H1 (cell line): ENCODE data around the gene GTF3C5. TPM values are rescaled to one million over a fixed set of nuclear protein-coding genes. Genes with fewer than 3 reads are reported as not detected.

Experiments
- CTCF ChIA-PET: fragments of 300-600 bp; sonication (Branson Sonifier 250); formaldehyde crosslinking; loops from one replicate; lab custom pipeline; 2021; ENCODE audit not compliant: partially characterized antibody; lab: Charles Lee
- POLR2A ChIA-PET: fragments of 300-600 bp; sonication (Branson Sonifier 250); formaldehyde crosslinking; loops from one replicate; lab custom pipeline; 2021; ENCODE audit warnings: inconsistent platforms; ENCODE audit not compliant: partially characterized antibody; lab: Charles Lee
- DNase-seq, 2 experiments: peaks; one replicate each; pipeline versions ENCODE4 v3.0.0 to v3.0.0-alpha.2; 2010 to 2022; ENCODE audit warnings: low spot score in 2 of 2, low read depth in 1 of 2, mixed read lengths in 1 of 2
- FAIRE-seq: peaks from 2 replicates; lab custom pipeline; 2011; peaks lifted over from hg19 to GRCh38; lab: Jason Lieb, UNC
- H2AFZ ChIP-seq: 2 replicates; pipeline ENCODE4 v1.8.1; 2012; ENCODE audit warnings: low read length, inconsistent platforms
- H2AK5ac ChIP-seq: 2 replicates; pipeline ENCODE4 v1.6.1; 2013; ENCODE audit warnings: low read depth, low read length
- H2BK120ac ChIP-seq: replicated peaks from 2 replicates; pipeline ENCODE3; 2013; ENCODE audit warnings: low read depth, low read length, inconsistent platforms
- H2BK12ac ChIP-seq: 2 replicates; pipeline ENCODE4 v1.6.1; 2013; ENCODE audit warnings: low read depth, low read length
- H2BK15ac ChIP-seq: 2 replicates; pipeline ENCODE4 v1.6.1; 2013; ENCODE audit warnings: low read length
- H2BK20ac ChIP-seq: 2 replicates; pipeline ENCODE4 v1.6.1; 2013; ENCODE audit warnings: low read length
- H2BK5ac ChIP-seq: 2 replicates; pipeline ENCODE4 v1.6.1; 2013; ENCODE audit warnings: low read depth, low read length
- H3K14ac ChIP-seq: 2 replicates; pipeline ENCODE4 v1.6.1; 2013; ENCODE audit warnings: inconsistent platforms; ENCODE audit not compliant: insufficient read length
- H3K18ac ChIP-seq: 2 replicates; pipeline ENCODE4 v1.6.1; 2013; ENCODE audit warnings: low read length; ENCODE audit errors: extremely low read depth
- H3K23ac ChIP-seq: 2 replicates; pipeline ENCODE4 v1.6.1; 2013; ENCODE audit warnings: inconsistent platforms; ENCODE audit not compliant: insufficient read length
- H3K23me2 ChIP-seq: 2 replicates; pipeline ENCODE4 v1.6.1; 2013; ENCODE audit warnings: low read depth, low read length
- H3K27ac ChIP-seq: 2 replicates; pipeline ENCODE4 v1.6.1; 2011; ENCODE audit warnings: low read depth, low read length, inconsistent platforms
- H3K27me3 ChIP-seq, 4 experiments: replicated peaks in 1 of 4; 1 replicate in 1 of 4; 2 replicates in 3 of 4; pipeline versions ENCODE4 v1.6.1 to v1.8.1; 2011 to 2013; ENCODE audit warnings: low read length in 3 of 4, mild to moderate bottlenecking in 3 of 4, inconsistent platforms in 2 of 4, mixed read lengths in 2 of 4, moderate library complexity in 1 of 4; ENCODE audit not compliant: control insufficient read depth in 3 of 4, insufficient read depth in 3 of 4; ENCODE audit errors: extremely low read depth in 1 of 4
- H3K36me3 ChIP-seq, 4 experiments: 2 replicates each; pipeline versions ENCODE4 v1.6.1 to v1.8.1; 2011 to 2013; ENCODE audit warnings: mild to moderate bottlenecking in 4 of 4, low read length in 3 of 4, moderate library complexity in 2 of 4, control low read depth in 1 of 4, inconsistent platforms in 1 of 4; ENCODE audit not compliant: insufficient read depth in 4 of 4, control insufficient read depth in 2 of 4
- H3K4ac ChIP-seq: replicated peaks from 2 replicates; pipeline ENCODE3; 2013; ENCODE audit warnings: low read length, low read depth, mixed read lengths, inconsistent platforms; ENCODE audit not compliant: insufficient read length
- H3K4me1 ChIP-seq, 4 experiments: replicated peaks in 1 of 4; 1 replicate in 1 of 4; 2 replicates in 3 of 4; pipeline versions ENCODE4 v1.6.1 to v1.8.1; 2011 to 2013; ENCODE audit warnings: low read length in 3 of 4, inconsistent platforms in 2 of 4, mixed read lengths in 1 of 4; ENCODE audit not compliant: insufficient read depth in 4 of 4, control insufficient read depth in 3 of 4
- H3K4me2 ChIP-seq, 2 experiments: 2 replicates each; pipeline versions ENCODE4 v1.6.1 to v1.8.1; 2011 to 2013; ENCODE audit warnings: low read depth in 2 of 2, low read length in 2 of 2, control low read depth in 1 of 2, inconsistent platforms in 1 of 2, mild to moderate bottlenecking in 1 of 2; ENCODE audit not compliant: insufficient read depth in 1 of 2
- H3K4me3 ChIP-seq, 4 experiments: fragments of 200-600, 300-600 bp in 1 of 4; sonication (generic), shearing (Covaris generic), sonication (Bioruptor Twin) in 1 of 4; 2 replicates each; pipeline versions ENCODE4 v1.5.1 to v1.8.1; 2011 to 2016; ENCODE audit warnings: low read length in 4 of 4, low read depth in 3 of 4, control low read depth in 2 of 4, inconsistent platforms in 2 of 4, mild to moderate bottlenecking in 2 of 4, mixed read lengths in 1 of 4, moderate library complexity in 1 of 4; ENCODE audit not compliant: insufficient read depth in 2 of 4; ENCODE audit errors: extremely low read depth in 1 of 4
- H3K56ac ChIP-seq: replicated peaks from 2 replicates; pipeline ENCODE3; 2013; ENCODE audit warnings: low read depth, mild to moderate bottlenecking, mixed read lengths, low read length, inconsistent platforms; ENCODE audit not compliant: insufficient read length
- H3K79me1 ChIP-seq: 2 replicates; pipeline ENCODE4 v1.6.1; 2013; ENCODE audit warnings: low read depth, low read length, control low read depth
- H3K79me2 ChIP-seq, 2 experiments: 2 replicates each; pipeline versions ENCODE4 v1.6.1 to v1.8.1; 2012 to 2013; ENCODE audit warnings: low read length in 2 of 2, mild to moderate bottlenecking in 2 of 2, inconsistent platforms in 1 of 2; ENCODE audit not compliant: insufficient read depth in 2 of 2, control insufficient read depth in 1 of 2
- H3K9ac ChIP-seq, 4 experiments: replicated peaks in 1 of 4; 1 replicate in 1 of 4; 2 replicates in 3 of 4; pipeline versions ENCODE4 v1.6.1 to v1.8.1; 2011 to 2013; ENCODE audit warnings: low read depth in 3 of 4, low read length in 3 of 4, control low read depth in 2 of 4, mild to moderate bottlenecking in 2 of 4, moderate library complexity in 2 of 4, inconsistent platforms in 1 of 4; ENCODE audit errors: extremely low read depth in 1 of 4
- H3K9me3 ChIP-seq, 2 experiments: 2 replicates each; pipeline versions ENCODE4 v1.6.1 to v1.8.1; 2012 to 2013; ENCODE audit warnings: mild to moderate bottlenecking in 2 of 2, moderate library complexity in 2 of 2, control low read depth in 1 of 2, inconsistent platforms in 1 of 2, low read depth in 1 of 2, low read length in 1 of 2, mixed read lengths in 1 of 2; ENCODE audit not compliant: insufficient read depth in 2 of 2
- H4K20me1 ChIP-seq, 2 experiments: replicated peaks in 1 of 2; 2 replicates each; pipeline versions ENCODE3 to v1.8.1; 2011 to 2013; ENCODE audit warnings: inconsistent platforms in 2 of 2, low read length in 2 of 2, mild to moderate bottlenecking in 1 of 2; ENCODE audit not compliant: insufficient read depth in 2 of 2, control insufficient read depth in 1 of 2
- H4K5ac ChIP-seq: 2 replicates; pipeline ENCODE4 v1.6.1; 2013; ENCODE audit warnings: low read length, low read depth, mixed read lengths, inconsistent platforms; ENCODE audit not compliant: insufficient read length
- H4K8ac ChIP-seq: 2 replicates; pipeline ENCODE4 v1.8.0; 2013; ENCODE audit warnings: mild to moderate bottlenecking, moderate library complexity, low read length, inconsistent platforms; ENCODE audit not compliant: insufficient read depth; ENCODE audit errors: extremely low read depth
- H4K91ac ChIP-seq: replicated peaks from 2 replicates; pipeline ENCODE3; 2013; ENCODE audit warnings: low read length, mixed read lengths, inconsistent platforms; ENCODE audit not compliant: insufficient read length
- BACH1 ChIP-seq: IDR thresholded peaks from 2 replicates; pipeline ENCODE4 v1.6.1; 2012; ENCODE audit warnings: low read length, improper control_type of control experiment
- CHD1 ChIP-seq: IDR thresholded peaks from 2 replicates; pipeline ENCODE4 v1.6.1; 2012; ENCODE audit warnings: low read depth, low read length, improper control_type of control experiment
- EZH2 ChIP-seq: fragments of 200-600 bp; sonication (generic); IDR thresholded peaks from 2 replicates; pipeline ENCODE4 v1.7.1; 2012; ENCODE audit warnings: low read depth, mild to moderate bottlenecking, moderate library complexity, low read length, inconsistent platforms; ENCODE audit not compliant: severe bottlenecking
- FOSL1 ChIP-seq: IDR thresholded peaks from 2 replicates; pipeline ENCODE4 v1.6.1; 2011; ENCODE audit warnings: mild to moderate bottlenecking, low read depth, low read length, moderate library complexity; ENCODE audit not compliant: insufficient read depth
- JUN ChIP-seq: IDR thresholded peaks from 2 replicates; pipeline ENCODE4 v1.6.1; 2011; ENCODE audit warnings: low read depth, mild to moderate bottlenecking, improper control_type of control experiment, low read length
- KDM4A ChIP-seq: IDR thresholded peaks from one replicate; pipeline ENCODE4 v1.7.1; 2012; ENCODE audit warnings: low read depth, mild to moderate bottlenecking, moderate library complexity, low read length, inconsistent platforms; ENCODE audit not compliant: severe bottlenecking
- PHF8 ChIP-seq: fragments of 200-600 bp; sonication (generic); conservative IDR thresholded peaks from 2 replicates; pipeline ENCODE4 v1.7.1; 2012; ENCODE audit warnings: low read depth, mild to moderate bottlenecking, inconsistent platforms, low read length, moderate library complexity
- POLR2AphosphoS5 ChIP-seq: IDR thresholded peaks from 2 replicates; pipeline ENCODE4 v1.6.1; 2011; ENCODE audit warnings: low read depth, low read length
- SAP30 ChIP-seq: fragments of 300-600 bp; sonication (generic); IDR thresholded peaks from 2 replicates; pipeline ENCODE4 v1.7.1; 2012; ENCODE audit warnings: low read length, moderate library complexity, mild to moderate bottlenecking, inconsistent platforms; ENCODE audit not compliant: insufficient read depth, insufficient replicate concordance
- WGBS, 2 experiments: shearing (Covaris generic) in 1 of 2; methylation state at CpG; one replicate each; pipeline versions ENCODE4 v1.1.6 to v1.1.7; 2013 to 2015; ENCODE audit warnings: low lambda C conversion rate in 2 of 2, mixed read lengths in 2 of 2, inconsistent platforms in 1 of 2, low coverage in 1 of 2, missing lambda C conversion rate in 1 of 2; ENCODE audit not compliant: insufficient replicate concordance in 2 of 2, insufficient coverage in 1 of 2, insufficient read length in 1 of 2; ENCODE audit errors: extremely low coverage in 1 of 2, missing lambda C conversion rate in 1 of 2; 5-methylcytosine and 5-hydroxymethylcytosine counted together
- polyA plus RNA-seq, 7 experiments: library from polyadenylated mRNA; depleted of rRNA in 3 of 7; stranded (reverse) in 5 of 7; unstranded in 2 of 7; fragments of >200 nt in 5 of 7; fragments of 200-250 nt in 2 of 7; gene quantifications; 1 replicate in 5 of 7; 2 replicates in 1 of 7; 4 replicates in 1 of 7; pipeline versions ENCODE4 v1.2.1 to v1.2.3, GENCODE V29; 2011 to 2013; ENCODE audit warnings: missing spikeins in 2 of 7, mixed read lengths in 2 of 7
- total RNA-seq: library from RNA; stranded (reverse); fragmentation: NEBNext Ultra II Directional; extraction: Animal tissue kit (Norgen Biotek cat#: 25700); gene quantifications from 2 replicates; pipeline ENCODE4 v1.2.1, GENCODE V29; 2021

Gene GTF3C5
- total and polyA plus RNA-seq, 2 of the 8 experiments (the other 6 are each of a cell fraction or from before 2014, with no cell fraction given): 78.7 to 87.1 TPM

- POLR2A ChIA-PET: no interaction called here
- Histone ChIP-seq H3K27ac (no peak overlapping the region), H3K4me3 (no peak overlapping the region), H2BK5ac (no peak overlapping the region), H3K79me2 (peaks cover 2 to 8% of the 10 kb centered on the region in 2 experiments), H3K4ac (no peak overlapping the region), H3K9me3 (no peaks in the 10 kb centered on the region), H4K5ac (no peak overlapping the region), H3K23me2 (peaks cover 4% of the 10 kb centered on the region; the same call in 1 of the 2 replicates), H3K36me3 (no peaks in the 10 kb centered on the region), H2BK12ac (no peak overlapping the region), H2BK15ac (no peak overlapping the region), H4K8ac (no peak overlapping the region), H3K79me1 (peaks cover 3% of the 10 kb centered on the region; the same call in 1 of the 2 replicates), H3K4me2 (no peak overlapping the region), H4K91ac (no peak overlapping the region), H2BK120ac (no peak overlapping the region), H4K20me1 (peaks cover 0 to under 1% of the 10 kb centered on the region in 2 experiments), H2AFZ (no peak overlapping the region), H3K27me3 (peaks cover 0 to 3% (median 0%) of the 10 kb centered on the region in 4 experiments; a peak in 3 of 7 replicates), H3K9ac (no peak overlapping the region), H3K4me1 (peaks cover 0 to 3% (median 1%) of the 10 kb centered on the region in 4 experiments; a peak in 2 of 7 replicates), H3K14ac (no peak overlapping the region), H2AK5ac (no peak overlapping the region), H3K23ac (no peak overlapping the region), H3K56ac (no peak overlapping the region), H3K18ac (no peak overlapping the region), H2BK20ac (no peak overlapping the region)
- CTCF ChIA-PET: interaction anchor here (0.9 to 6.0 kb wide), 5 partner anchors 11 to 125 kb away, joined by 3 to 57 read pairs (median 4); no protein-coding TSS in a partner anchor
- TF ChIP-seq POLR2AphosphoS5 (no peak), KDM4A (no peak), BACH1 (no peak), SAP30 (no peak), EZH2 (no peak), JUN (no peak), PHF8 (no peak), FOSL1 (no peak), CHD1 (no peak)
- WGBS, 2 experiments: 77% methylated on average over 3 of the region's 3 CpGs; no CpG with 5 or more reads in 1 of the 2 experiments
- no peak for DNase-seq
- no peak for FAIRE-seq
Measured at GRCh38 chr9:133026426-133026825, 4.4 kb upstream of the GTF3C5 start.
